ENCODE results near the gene FRY.

DNA sequence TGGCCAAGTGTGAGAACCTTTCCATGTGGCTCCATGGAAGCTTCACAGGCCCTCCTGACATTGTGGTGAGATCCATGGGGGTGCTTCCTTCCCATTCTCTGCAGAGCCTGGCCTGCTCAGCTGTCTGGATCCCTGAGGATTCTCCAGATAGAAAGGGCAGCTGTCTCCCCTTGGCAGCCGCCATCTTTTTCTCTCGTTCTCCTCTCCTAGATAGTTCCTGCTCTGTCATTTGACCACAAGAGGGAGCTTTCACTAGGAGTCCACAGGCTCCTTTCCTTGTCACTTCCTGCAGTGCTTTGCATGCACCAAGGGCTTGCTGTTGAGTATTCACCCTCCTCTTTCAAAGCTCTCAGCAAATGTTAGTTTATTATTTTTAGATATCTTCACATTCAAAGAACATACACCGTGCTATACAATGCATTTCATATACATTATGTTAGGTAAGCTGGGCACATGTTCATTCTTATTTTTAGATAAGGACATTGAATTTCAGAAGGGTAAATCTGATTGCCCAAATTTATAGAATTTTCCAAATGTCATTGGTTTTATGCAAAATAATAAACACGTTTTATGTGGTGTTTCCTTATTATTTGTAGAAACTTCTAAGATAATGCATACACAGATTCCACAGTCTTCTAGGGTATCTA, 133.2 kb downstream of the FRY start:
- TF ChIP-seq ZNF512 (CRISPR knock-in tag; IDR thresholded peaks at IDR 0.05), result no peak
- no peak for TF ChIP-seq POLR2AphosphoS5 (IDR thresholded peaks at IDR 0.05; ENCODE audit: low read depth, low read length)
- no peak for TF ChIP-seq SOX6 (IDR thresholded peaks at IDR 0.05)
- no peak for TF ChIP-seq SOX6 (CRISPR knock-in tag; IDR thresholded peaks at IDR 0.05)
- no peak for TF ChIP-seq POLR2A (IDR thresholded peaks at IDR 0.05; ENCODE audit: insufficient read depth in 1 of 2, low read depth in 2 of 2, low read length in 2 of 2)
- TF ChIP-seq MED8 (CRISPR knock-in tag; IDR thresholded peaks at IDR 0.05; ENCODE audit: insufficient replicate concordance), result no peak
- TF ChIP-seq, protein P1, sequence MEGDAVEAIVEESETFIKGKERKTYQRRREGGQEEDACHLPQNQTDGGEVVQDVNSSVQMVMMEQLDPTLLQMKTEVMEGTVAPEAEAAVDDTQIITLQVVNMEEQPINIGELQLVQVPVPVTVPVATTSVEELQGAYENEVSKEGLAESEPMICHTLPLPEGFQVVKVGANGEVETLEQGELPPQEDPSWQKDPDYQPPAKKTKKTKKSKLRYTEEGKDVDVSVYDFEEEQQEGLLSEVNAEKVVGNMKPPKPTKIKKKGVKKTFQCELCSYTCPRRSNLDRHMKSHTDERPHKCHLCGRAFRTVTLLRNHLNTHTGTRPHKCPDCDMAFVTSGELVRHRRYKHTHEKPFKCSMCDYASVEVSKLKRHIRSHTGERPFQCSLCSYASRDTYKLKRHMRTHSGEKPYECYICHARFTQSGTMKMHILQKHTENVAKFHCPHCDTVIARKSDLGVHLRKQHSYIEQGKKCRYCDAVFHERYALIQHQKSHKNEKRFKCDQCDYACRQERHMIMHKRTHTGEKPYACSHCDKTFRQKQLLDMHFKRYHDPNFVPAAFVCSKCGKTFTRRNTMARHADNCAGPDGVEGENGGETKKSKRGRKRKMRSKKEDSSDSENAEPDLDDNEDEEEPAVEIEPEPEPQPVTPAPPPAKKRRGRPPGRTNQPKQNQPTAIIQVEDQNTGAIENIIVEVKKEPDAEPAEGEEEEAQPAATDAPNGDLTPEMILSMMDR (CRISPR knock-in tag; IDR thresholded peaks at IDR 0.05), result peak; percentile 75
- no peak for TF ChIP-seq SUZ12 (IDR thresholded peaks at IDR 0.05; ENCODE audit: low read depth, low read length)
- TF ChIP-seq CBX5 (CRISPR knock-in tag; IDR thresholded peaks at IDR 0.05; ENCODE audit: borderline replicate concordance), result no peak
- TF ChIP-seq TBL1XR1 (IDR thresholded peaks at IDR 0.05; ENCODE audit: borderline replicate concordance, low read length, partially characterized antibody), result no peak

Data from HepG2 (cell line).